ENCODE results near the gene KDM4B. TPM values are rescaled to one million over a fixed set of nuclear protein-coding genes. Genes with fewer than 3 reads are reported as not detected.

The KDM4B gene
- total RNA-seq, 1 experiment from 2014 or later: 35.9 TPM

DNA sequence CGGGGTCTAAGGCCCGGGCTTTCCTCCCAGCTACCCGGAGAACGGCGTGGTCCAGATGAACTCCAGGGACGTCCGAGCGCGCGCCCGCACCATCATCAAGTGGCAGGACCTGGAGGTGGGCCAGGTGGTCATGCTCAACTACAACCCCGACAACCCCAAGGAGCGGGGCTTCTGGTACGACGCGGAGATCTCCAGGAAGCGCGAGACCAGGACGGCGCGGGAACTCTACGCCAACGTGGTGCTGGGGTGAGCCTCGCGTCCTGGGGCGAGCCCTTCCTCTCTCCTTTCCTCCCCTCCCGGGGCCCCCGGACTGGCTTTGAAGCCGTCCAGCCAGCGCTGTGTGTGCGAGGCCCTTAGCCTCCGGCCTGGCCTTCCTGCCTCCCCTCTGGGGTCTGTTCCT is 36.2 kb upstream of the KDM4B start:
- DNase-seq (ENCODE audit: low read depth, low spot score): no peak
- no peak overlapping the region for H3K9ac ChIP-seq (ENCODE audit: low read length)
- H3K9me3 ChIP-seq (ENCODE audit: control insufficient read depth in 1 of 2, insufficient read depth in 1 of 2, low read depth in 1 of 2, low read length in 2 of 2): no peaks in the 10 kb centered on the region
- TF ChIP-seq EZH2phosphoT487 (IDR thresholded peaks at IDR 0.05; ENCODE audit: borderline replicate concordance): no peak
- TF ChIP-seq, protein P1, sequence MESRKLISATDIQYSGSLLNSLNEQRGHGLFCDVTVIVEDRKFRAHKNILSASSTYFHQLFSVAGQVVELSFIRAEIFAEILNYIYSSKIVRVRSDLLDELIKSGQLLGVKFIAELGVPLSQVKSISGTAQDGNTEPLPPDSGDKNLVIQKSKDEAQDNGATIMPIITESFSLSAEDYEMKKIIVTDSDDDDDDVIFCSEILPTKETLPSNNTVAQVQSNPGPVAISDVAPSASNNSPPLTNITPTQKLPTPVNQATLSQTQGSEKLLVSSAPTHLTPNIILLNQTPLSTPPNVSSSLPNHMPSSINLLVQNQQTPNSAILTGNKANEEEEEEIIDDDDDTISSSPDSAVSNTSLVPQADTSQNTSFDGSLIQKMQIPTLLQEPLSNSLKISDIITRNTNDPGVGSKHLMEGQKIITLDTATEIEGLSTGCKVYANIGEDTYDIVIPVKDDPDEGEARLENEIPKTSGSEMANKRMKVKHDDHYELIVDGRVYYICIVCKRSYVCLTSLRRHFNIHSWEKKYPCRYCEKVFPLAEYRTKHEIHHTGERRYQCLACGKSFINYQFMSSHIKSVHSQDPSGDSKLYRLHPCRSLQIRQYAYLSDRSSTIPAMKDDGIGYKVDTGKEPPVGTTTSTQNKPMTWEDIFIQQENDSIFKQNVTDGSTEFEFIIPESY (IDR thresholded peaks at IDR 0.05; ENCODE audit: extremely low read depth, insufficient replicate concordance, low read length): no peak
- TF ChIP-seq, protein P2, sequence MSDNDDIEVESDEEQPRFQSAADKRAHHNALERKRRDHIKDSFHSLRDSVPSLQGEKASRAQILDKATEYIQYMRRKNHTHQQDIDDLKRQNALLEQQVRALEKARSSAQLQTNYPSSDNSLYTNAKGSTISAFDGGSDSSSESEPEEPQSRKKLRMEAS (IDR thresholded peaks at IDR 0.05): no peak
- no peak for TF ChIP-seq EZH2 (IDR thresholded peaks at IDR 0.05)
- TF ChIP-seq, protein P3, sequence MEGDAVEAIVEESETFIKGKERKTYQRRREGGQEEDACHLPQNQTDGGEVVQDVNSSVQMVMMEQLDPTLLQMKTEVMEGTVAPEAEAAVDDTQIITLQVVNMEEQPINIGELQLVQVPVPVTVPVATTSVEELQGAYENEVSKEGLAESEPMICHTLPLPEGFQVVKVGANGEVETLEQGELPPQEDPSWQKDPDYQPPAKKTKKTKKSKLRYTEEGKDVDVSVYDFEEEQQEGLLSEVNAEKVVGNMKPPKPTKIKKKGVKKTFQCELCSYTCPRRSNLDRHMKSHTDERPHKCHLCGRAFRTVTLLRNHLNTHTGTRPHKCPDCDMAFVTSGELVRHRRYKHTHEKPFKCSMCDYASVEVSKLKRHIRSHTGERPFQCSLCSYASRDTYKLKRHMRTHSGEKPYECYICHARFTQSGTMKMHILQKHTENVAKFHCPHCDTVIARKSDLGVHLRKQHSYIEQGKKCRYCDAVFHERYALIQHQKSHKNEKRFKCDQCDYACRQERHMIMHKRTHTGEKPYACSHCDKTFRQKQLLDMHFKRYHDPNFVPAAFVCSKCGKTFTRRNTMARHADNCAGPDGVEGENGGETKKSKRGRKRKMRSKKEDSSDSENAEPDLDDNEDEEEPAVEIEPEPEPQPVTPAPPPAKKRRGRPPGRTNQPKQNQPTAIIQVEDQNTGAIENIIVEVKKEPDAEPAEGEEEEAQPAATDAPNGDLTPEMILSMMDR (IDR thresholded peaks at IDR 0.05 in 2 of 3, conservative IDR thresholded peaks at IDR 0.05 in 1 of 3; ENCODE audit: borderline replicate concordance in 1 of 3, insufficient read depth in 1 of 3, low read depth in 2 of 3, low read length in 2 of 3): no peak
- no peak for TF ChIP-seq CEBPB (IDR thresholded peaks at IDR 0.05; ENCODE audit: low read depth)
- TF ChIP-seq JUND (IDR thresholded peaks at IDR 0.05): no peak
- no peak for TF ChIP-seq CBX3 (IDR thresholded peaks at IDR 0.05; ENCODE audit: low read depth)
- H3K36me3 ChIP-seq (ENCODE audit: control insufficient read depth in 1 of 2, insufficient read depth in 2 of 2, low read length in 2 of 2): peaks cover 23 to 49% of the 10 kb centered on the region in 2 experiments
- H3K4me3 ChIP-seq (replicated peaks in 1 of 2; ENCODE audit: low read depth in 1 of 2, low read length in 2 of 2): no peak overlapping the region
- no peak overlapping the region for H3K4me2 ChIP-seq (ENCODE audit: low read length)
- CTCF ChIA-PET: no interaction called here
- H3K27me3 ChIP-seq (ENCODE audit: insufficient read depth, low read length): no peaks in the 10 kb centered on the region
- H3K4me1 ChIP-seq (ENCODE audit: control insufficient read depth in 1 of 2, insufficient read depth in 2 of 2, low read length in 2 of 2): peaks cover 0 to 6% of the 10 kb centered on the region in 2 experiments; a peak in 1 of 4 replicates
- intact Hi-C loops (cut with micrococcal nuclease): no loop called here
- H3K27ac ChIP-seq (ENCODE audit: low read depth, low read length): no peak overlapping the region
- no peaks in the 10 kb centered on the region for H3K9me2 ChIP-seq (ENCODE audit: insufficient read depth)
- no peak overlapping the region for H2AFZ ChIP-seq (ENCODE audit: low read depth, low read length, poor library complexity, severe bottlenecking)
- RAD21 ChIA-PET (ENCODE audit: low non-redundant PET in 1 of 2, low total read pairs in 2 of 2, uncharacterized antibody in 2 of 2, unreplicated experiment in 2 of 2): no interaction called here
- H3K79me2 ChIP-seq (ENCODE audit: insufficient read depth, low read length): peaks cover 85% of the 10 kb centered on the region
- POLR2A ChIA-PET: no interaction called here
- no peak for ATAC-seq
- H4K20me1 ChIP-seq (ENCODE audit: insufficient read depth): 0 out of 2 replicates have a peak, but pooled peaks cover 4% of the 10 kb centered on the region
- no TSS peak for BruUV-seq (replicated peaks)

All from HCT116 (cell line).